COLO668 (cell line): ENCODE results near the gene HOXB1.
A peak's percentile ranks its signal among the peaks of the same experiment; 100 is the strongest.
"Not testable (repeated sequence)": the region's sequence is repeated elsewhere in the genome, so short reads cannot be mapped to it uniquely, and the experiment has no call there.

Experiments
- DNase-seq: peaks from one replicate; lab custom pipeline; 2025; ENCODE audit not compliant: unreplicated experiment; lab: John Stamatoyannopoulos, UW

HOXB1 gene

DNA sequence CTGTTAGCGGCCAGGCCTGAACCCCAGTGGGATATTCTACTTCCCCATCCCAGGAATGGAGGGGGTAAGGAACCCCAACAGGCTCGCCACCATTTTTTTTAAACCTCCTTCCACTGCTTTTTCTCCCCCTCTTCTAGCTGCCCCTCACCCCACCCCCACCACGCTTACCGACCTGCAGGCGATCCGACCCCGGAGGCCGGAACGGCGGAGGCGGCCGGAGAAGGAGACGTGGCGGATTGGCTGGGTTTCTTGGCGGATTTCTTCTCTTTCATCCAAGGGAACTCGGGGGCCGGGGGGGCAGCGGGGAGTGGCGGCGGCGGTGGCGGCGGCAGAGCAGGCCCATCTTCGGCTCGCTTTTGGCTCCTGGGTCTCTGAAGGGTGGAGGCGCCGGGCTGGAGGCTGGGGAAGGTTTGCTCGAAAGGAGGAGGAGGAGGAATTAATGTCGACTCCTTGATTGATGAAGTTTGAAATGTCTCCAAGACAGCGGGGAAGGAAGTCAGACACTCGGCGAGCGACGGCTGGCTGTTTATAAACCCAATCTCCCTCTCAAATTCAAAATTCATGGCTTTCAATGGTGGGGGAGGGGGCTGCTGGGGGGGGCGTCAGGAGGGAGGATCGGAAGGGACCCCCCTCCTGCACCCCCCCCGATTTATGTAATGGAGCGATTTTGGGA is 13.7 kb upstream of the HOXB1 start:
- peak; percentile 36 for DNase-seq

GRCh38 chr17:48543854-48544348 is 13.1 kb upstream of the HOXB1 start:
- DNase-seq, result peak; percentile 68

- DNase-seq, result peak; percentile 69
Observed at GRCh38 chr17:48543107-48543853, 12.5 kb upstream of the HOXB1 start.

DNA sequence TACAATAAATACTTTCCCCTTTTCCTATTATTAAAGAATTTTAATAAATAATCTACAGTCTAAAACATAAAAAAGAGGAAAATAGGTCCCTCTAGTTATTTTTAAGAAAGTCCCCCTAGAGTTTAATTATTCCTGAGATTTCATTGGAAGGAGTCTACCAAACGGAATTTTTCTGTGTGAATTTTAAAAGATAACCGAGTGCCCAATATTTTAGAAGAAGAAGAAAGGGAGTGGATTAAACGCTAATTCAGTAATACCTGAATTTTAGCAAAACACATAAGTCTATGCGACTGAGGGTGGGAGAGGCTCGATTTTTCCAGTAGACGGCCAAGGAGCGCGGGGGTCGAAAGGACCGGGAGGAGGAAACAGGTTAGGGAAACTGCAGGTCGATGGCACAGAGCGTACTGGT is 11.9 kb upstream of the HOXB1 start:
- DNase-seq, result peak; percentile 45

- peak; percentile 49 for DNase-seq
Observed at GRCh38 chr17:48542114-48542656, 11.4 kb upstream of the HOXB1 start.

DNA sequence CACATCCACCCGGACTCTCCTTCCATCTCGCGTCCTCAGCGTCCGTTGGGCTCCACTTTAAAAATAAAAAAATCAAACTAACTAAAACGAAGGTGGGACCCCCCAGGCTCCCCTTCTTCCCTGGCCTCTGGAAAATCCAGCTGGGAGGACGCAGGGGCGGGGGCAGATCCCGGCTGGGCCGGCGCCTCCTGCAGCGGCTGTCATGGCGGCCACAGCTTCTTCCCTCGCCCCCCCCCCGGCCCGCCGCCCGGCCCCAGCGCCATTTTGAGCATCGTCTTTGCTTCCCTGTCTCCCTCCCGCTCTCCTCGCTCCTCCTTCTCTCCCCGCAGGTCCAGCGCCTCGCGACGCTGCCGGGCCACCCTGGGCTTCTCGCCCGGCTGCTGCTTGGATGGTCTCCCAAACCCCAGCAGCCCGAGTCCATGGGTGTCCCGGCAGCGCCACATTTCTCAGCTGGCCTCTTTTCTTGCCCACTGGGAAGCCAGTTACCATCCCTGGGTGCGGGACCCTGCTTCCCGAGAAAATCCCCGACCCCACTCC is 10.8 kb upstream of the HOXB1 start:
- DNase-seq, result peak; percentile 62

- DNase-seq, result peak; percentile 46
Observed at GRCh38 chr17:48541036-48541576, 10.3 kb upstream of the HOXB1 start.

DNA sequence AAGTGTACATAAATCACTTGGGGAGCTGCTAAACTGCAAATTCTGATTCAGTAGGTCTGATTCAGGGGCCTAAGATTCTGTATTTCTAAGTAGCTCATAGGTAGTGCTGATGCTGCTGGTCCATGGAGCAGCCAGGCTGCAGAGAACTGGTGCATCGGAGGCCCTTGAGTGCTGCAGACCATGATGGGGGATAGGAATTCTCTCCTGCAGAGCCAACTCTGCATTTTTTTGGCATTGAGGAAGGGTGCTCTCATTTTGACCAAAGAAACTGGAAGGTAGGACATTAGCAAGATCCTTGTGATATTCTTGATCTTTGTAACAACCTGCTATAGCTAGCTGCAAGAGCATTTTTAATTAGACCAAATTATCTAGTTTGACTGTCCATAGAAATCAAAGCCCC is 9.4 kb upstream of the HOXB1 start:
- DNase-seq, result no peak

DNA sequence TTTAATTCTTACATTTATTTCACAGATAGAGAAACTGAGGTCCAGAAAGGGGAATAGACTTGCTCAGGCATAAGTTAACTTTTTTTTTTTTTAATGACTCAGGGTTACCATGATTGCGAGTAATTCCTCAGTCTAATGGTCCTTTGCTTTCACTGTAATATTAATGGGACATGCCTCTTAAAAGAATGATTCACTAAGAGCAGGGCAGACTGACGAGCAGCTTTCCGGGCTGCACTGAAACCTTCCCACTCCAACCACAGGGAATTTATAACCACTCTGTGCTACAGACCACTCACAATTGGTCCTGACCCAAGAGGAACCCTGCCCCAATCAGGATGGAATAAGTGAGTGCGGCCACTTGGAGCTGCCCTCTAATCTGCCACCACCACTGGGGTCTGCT is 8.4 kb upstream of the HOXB1 start:
- no peak for DNase-seq

GRCh38 chr17:48537316-48537715 is 6.5 kb upstream of the HOXB1 start:
- DNase-seq, result no peak

GRCh38 chr17:48535793-48536559 is 5.2 kb upstream of the HOXB1 start:
- DNase-seq, result not testable (repeated sequence)

DNA sequence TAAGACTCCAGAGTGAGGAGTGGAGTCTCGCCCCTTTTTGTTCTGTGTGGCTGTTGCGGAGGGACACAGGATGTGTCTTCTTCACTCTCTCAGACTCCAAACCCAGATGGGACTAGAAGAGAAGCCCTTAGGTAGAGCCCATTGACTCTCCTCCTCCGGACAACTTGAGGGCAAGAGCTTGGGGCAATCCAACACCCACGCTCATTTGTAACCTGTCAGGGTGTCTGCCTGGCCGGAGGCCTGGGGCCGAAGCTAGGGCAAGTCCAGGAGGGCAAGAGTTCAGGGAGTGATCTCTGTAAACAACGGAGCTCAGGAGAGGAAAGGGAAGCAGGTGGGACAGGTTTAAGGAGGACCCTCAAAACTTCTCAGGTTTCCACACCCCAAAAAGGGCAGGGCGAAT is 1.4 kb upstream of the HOXB1 start:
- no peak for DNase-seq

GRCh38 chr17:48530208-48530886 is 464 bp downstream of the HOXB1 start:
- DNase-seq, result no peak

GRCh38 chr17:48529683-48530009 is 1.2 kb downstream of the HOXB1 start:
- DNase-seq, result no peak

DNA sequence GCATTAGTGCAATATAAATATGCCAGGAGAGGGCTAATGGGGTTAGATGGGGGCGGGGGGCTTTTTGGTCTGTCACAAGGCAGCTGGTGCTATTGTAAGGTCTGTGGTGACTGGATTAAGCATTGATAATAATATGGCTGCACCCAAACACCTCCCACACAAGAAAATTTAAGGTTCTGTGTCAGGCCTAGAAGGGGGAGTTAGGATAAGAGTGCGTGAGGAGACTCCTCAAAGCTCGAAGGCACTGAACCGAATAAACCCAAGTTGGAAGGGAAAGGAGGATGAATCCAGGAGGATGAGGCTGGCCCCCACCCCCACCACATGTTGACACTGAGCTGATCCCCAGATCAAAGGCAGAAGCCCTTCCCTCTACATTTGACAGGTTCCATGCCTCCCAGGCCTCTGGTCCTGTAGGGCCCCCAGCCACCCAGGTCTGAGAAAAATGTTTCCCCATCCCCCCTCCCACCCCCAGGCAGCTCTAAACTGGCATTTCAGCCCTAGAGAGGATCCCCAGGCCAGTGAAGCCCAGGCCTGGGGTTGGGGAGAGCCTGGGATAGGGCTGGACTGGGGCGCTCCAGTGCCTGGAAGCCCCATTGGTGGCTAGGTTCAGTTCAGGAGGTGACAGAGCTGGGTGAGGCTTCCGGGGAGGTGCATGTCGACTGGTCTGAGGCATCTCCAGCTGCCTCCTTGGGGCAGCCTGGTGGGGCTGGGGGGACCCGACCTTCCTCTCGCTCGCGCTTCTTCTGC is 1.7 kb downstream of the HOXB1 start:
- no peak for DNase-seq

GRCh38 chr17:48528153-48528935 is 2.5 kb downstream of the HOXB1 start:
- no peak for DNase-seq

DNA sequence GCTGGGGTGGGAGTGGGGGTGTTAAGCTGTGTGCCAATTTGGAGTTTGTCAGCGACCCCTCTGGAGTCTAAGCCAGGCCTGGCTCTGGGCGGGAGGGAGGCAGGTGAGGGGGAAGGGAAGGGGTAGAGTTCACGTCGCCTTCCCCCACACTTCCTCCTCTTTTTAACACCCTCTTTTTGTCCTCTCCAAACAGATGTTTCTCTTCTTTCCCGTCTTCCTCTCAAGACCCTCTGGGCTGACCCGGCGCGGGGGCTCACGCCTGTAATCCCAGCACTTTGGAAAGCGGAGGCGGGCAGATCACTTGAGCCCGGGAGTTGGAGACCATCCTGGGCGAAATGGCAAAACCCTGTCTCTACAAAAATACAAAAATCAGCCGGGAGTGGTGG is 3.3 kb downstream of the HOXB1 start:
- no peak for DNase-seq

DNA sequence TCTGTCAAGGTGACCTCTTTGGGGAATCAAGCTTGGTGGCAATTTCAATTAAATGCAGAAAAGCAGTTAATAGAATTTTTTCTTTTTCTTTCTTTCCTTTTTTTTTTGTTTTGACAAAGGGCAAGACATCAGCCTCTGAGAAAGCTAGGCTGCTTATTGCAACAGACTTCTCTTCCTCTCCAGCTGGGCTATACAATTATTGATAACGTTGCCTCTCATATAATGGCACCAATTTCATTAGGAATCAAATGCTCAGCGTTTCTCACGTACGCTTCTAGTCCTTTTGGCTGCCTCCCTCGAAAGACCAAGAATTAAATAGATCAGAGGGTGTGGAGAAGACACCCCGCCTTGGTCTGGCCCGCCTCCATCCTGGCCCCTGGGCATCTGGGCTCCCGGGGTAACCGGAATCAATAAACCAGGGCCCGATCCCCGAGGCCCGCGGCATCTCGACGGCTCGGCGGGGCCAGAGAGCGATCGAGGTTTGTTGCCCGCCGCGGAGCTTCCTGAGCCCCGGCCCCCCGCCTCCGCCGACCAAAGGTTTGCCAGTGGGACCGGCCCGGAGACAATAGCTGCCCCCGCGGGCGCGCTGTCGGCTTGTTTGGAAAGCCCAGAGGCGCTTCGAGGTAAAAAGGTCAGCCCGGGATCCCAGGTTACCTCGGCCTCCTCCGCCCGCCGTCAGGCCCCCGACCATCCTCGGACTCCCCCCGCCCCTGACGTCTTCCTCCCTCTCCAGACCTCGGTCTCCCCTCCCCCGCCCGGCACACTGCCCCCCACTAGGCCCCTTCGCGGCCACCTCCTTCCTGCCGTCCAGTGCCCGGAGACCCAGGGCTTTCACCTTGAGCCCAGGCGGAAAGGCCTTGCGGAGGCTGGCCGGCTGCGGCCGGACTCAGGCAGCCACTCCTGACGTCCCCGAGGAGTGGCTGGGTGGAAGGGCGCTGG is 3.9 kb downstream of the HOXB1 start:
- no peak for DNase-seq
